ENCODE data around the gene FIG4. TPM values are rescaled to one million over a fixed set of nuclear protein-coding genes. Genes with fewer than 3 reads are reported as not detected.
"Not testable (repeated sequence)": the region's sequence is repeated elsewhere in the genome, so short reads cannot be mapped to it uniquely, and the experiment has no call there.

Gene FIG4
- total RNA-seq, 4 donors from 2014 or later = 12.3 to 19.9 (median 17.1) TPM

- no peak overlapping the region for H3K27ac ChIP-seq (replicated peaks in 1 of 4)
- TF ChIP-seq EP300 (IDR thresholded peaks at IDR 0.05) (no peak), POLR2A (IDR thresholded peaks at IDR 0.05; ENCODE audit: low read depth) (no peak), CTCF (IDR thresholded peaks at IDR 0.05) (no peak), POLR2AphosphoS5 (IDR thresholded peaks at IDR 0.05) (no peak)
- no peak overlapping the region for H3K4me3 ChIP-seq
- no peaks in the 10 kb centered on the region for H3K9me3 ChIP-seq
- 93% methylated on average over 3 of the region's 3 CpGs for WGBS
- peaks cover 0 to 11% (median 10%) of the 10 kb centered on the region in 4 donors for H3K4me1 ChIP-seq
- intact Hi-C loops (cut with DNase I) = no loop called here
- peaks cover 0 to 25% (median 3%) of the 10 kb centered on the region in 4 donors for H3K36me3 ChIP-seq
- no peaks in the 10 kb centered on the region for H3K27me3 ChIP-seq
- no peak for DNase-seq (ENCODE audit: extremely low spot score)
Measured at GRCh38 chr6:109722564-109723254, 31.6 kb downstream of the FIG4 start.

GRCh38 chr6:109725250-109725649, 34.2 kb downstream of the FIG4 start:
- WGBS = 96% methylated on average over 3 of the region's 3 CpGs
- H3K27ac ChIP-seq (replicated peaks in 1 of 4); H3K4me3 ChIP-seq; H3K27me3 ChIP-seq; H3K9me3 ChIP-seq; intact Hi-C loops (cut with DNase I); DNase-seq (ENCODE audit: extremely low spot score): not testable (repeated sequence)
- Histone ChIP-seq H3K36me3 (peaks cover 0 to 11% (median 0%) of the 10 kb centered on the region in 4 donors), H3K4me1 (peaks cover 0 to 11% (median 10%) of the 10 kb centered on the region in 4 donors)

GRCh38 chr6:109736273-109737025, 45.4 kb downstream of the FIG4 start:
- H3K36me3 ChIP-seq = peaks cover 7 to 44% (median 20%) of the 10 kb centered on the region in 4 donors
- H3K9me3 ChIP-seq = no peaks in the 10 kb centered on the region
- H3K27me3 ChIP-seq = no peaks in the 10 kb centered on the region
- H3K4me3 ChIP-seq = no peak overlapping the region
- H3K27ac ChIP-seq (replicated peaks in 1 of 4) = no peak overlapping the region
- WGBS = 76% methylated on average over 1 of the region's 1 CpG
- intact Hi-C loops (cut with DNase I) = no loop called here
- no peak for DNase-seq (ENCODE audit: extremely low spot score)
- H3K4me1 ChIP-seq = no peaks in the 10 kb centered on the region
- TF ChIP-seq EP300 (IDR thresholded peaks at IDR 0.05) = no peak
- TF ChIP-seq POLR2A (IDR thresholded peaks at IDR 0.05; ENCODE audit: low read depth) = no peak
- no peak for TF ChIP-seq CTCF (IDR thresholded peaks at IDR 0.05)
- no peak for TF ChIP-seq POLR2AphosphoS5 (IDR thresholded peaks at IDR 0.05)

- intact Hi-C loops (cut with DNase I) = no loop called here
- WGBS = 94% methylated on average over 1 of the region's 1 CpG
Measured at GRCh38 chr6:109738255-109738654, 47.2 kb downstream of the FIG4 start.

More at GRCh38 chr6:109738255-109738654, 47.2 kb downstream of the FIG4 start:
- H3K27ac ChIP-seq (replicated peaks in 1 of 4) = no peak overlapping the region
- no peaks in the 10 kb centered on the region for H3K4me1 ChIP-seq
- H3K9me3 ChIP-seq = no peaks in the 10 kb centered on the region
- no peaks in the 10 kb centered on the region for H3K27me3 ChIP-seq
- TF ChIP-seq POLR2A (IDR thresholded peaks at IDR 0.05; ENCODE audit: low read depth) (no peak), POLR2AphosphoS5 (IDR thresholded peaks at IDR 0.05) (no peak), CTCF (IDR thresholded peaks at IDR 0.05) (no peak), EP300 (IDR thresholded peaks at IDR 0.05) (no peak)
- H3K36me3 ChIP-seq = peaks cover 7 to 51% (median 19%) of the 10 kb centered on the region in 4 donors
- no peak overlapping the region for H3K4me3 ChIP-seq
- DNase-seq (ENCODE audit: extremely low spot score) = no peak
